Uterus (tissue), 2 donors: ENCODE measurements around the gene MSN.

Experiments
- CTCF ChIP-seq, 4 experiments: fragments of 200-600 bp in 2 of 4; fragments of 450-650 bp in 2 of 4; sonication (generic) in 2 of 4; IDR thresholded peaks; one replicate each; pipeline ENCODE4 v1.5.1; 2016 to 2019; ENCODE audit warnings: antibody characterized with exemption in 4 of 4, mild to moderate bottlenecking in 2 of 4, moderate library complexity in 1 of 4
- POLR2A ChIP-seq, 2 donors: fragments of 450-650 bp; IDR thresholded peaks; one replicate each; pipeline ENCODE4 v1.6.1; 2016; ENCODE audit warnings: antibody characterized with exemption in 2 of 2, mild to moderate bottlenecking in 1 of 2, moderate library complexity in 1 of 2

- TF ChIP-seq CTCF (IDR thresholded peaks at IDR 0.05), result no peak
- no peak for TF ChIP-seq POLR2A (IDR thresholded peaks at IDR 0.05)
Observed at GRCh38 chrX:65658229-65658628, 9.2 kb upstream of the MSN start.
